ENCODE measurements around the gene CHMP2B.

Gene CHMP2B

GRCh38 chr3:87199628-87200027, 27.5 kb upstream of the CHMP2B start:
- H3K27ac ChIP-seq (ENCODE audit: insufficient read depth, low read length, poor library complexity, severe bottlenecking), result no peak overlapping the region
- H3K4me3 ChIP-seq (ENCODE audit: insufficient read depth, low read depth, low read length, poor library complexity, severe bottlenecking), result no peak overlapping the region
- no peaks in the 10 kb centered on the region for H3K36me3 ChIP-seq (ENCODE audit: control insufficient read depth, insufficient read depth, low read length)
- H3K9me3 ChIP-seq (ENCODE audit: control insufficient read depth, low read length), result no peaks in the 10 kb centered on the region
- no peak for DNase-seq
- no peaks in the 10 kb centered on the region for H3K27me3 ChIP-seq (replicated peaks; ENCODE audit: control insufficient read depth, insufficient read depth, low read length, poor library complexity, severe bottlenecking)
- no peaks in the 10 kb centered on the region for H3K4me1 ChIP-seq (ENCODE audit: control insufficient read depth, insufficient read depth, low read length, poor library complexity, severe bottlenecking)

DNA sequence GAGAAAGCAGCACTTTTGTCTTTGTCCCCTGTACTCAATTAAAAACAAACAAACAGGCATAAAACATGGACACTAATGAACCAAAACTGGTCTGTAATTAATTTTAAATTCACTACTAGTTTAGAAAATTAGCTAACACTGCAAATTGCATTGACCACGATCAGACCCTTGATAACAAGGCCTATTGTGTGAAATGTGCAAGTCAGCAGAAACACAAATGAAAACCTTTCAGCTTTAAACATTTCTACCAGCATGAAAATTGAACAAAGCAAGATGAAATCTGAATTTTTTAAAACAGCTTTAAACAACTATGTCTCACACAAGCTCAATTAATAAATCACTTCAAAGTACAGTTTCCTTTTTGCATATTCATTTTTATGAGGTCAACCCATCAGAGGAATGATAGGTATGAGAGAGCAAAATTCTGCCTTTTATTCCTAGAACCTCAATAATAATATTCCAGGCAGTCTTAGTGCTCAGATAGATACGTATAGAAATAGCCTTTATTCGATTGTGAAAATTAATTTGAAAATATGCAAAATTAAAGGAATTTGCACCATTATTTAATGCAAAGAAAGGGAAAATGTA, 27.0 kb upstream of the CHMP2B start:
- H3K27ac ChIP-seq (ENCODE audit: insufficient read depth, low read length, poor library complexity, severe bottlenecking), result no peak overlapping the region
- DNase-seq, result no peak
- no peak overlapping the region for H3K4me3 ChIP-seq (ENCODE audit: insufficient read depth, low read depth, low read length, poor library complexity, severe bottlenecking)
- no peaks in the 10 kb centered on the region for H3K4me1 ChIP-seq (ENCODE audit: control insufficient read depth, insufficient read depth, low read length, poor library complexity, severe bottlenecking)
- H3K36me3 ChIP-seq (ENCODE audit: control insufficient read depth, insufficient read depth, low read length), result no peaks in the 10 kb centered on the region
- H3K27me3 ChIP-seq (replicated peaks; ENCODE audit: control insufficient read depth, insufficient read depth, low read length, poor library complexity, severe bottlenecking), result no peaks in the 10 kb centered on the region
- H3K9me3 ChIP-seq (ENCODE audit: control insufficient read depth, low read length), result no peaks in the 10 kb centered on the region

GRCh38 chr3:87201727-87202126, 25.4 kb upstream of the CHMP2B start:
- no peak for DNase-seq
- Histone ChIP-seq H3K4me1 (ENCODE audit: control insufficient read depth, insufficient read depth, low read length, poor library complexity, severe bottlenecking) (no peaks in the 10 kb centered on the region), H3K36me3 (ENCODE audit: control insufficient read depth, insufficient read depth, low read length) (no peaks in the 10 kb centered on the region), H3K27ac (ENCODE audit: insufficient read depth, low read length, poor library complexity, severe bottlenecking) (no peak overlapping the region), H3K27me3 (replicated peaks; ENCODE audit: control insufficient read depth, insufficient read depth, low read length, poor library complexity, severe bottlenecking) (no peaks in the 10 kb centered on the region), H3K9me3 (ENCODE audit: control insufficient read depth, low read length) (no peaks in the 10 kb centered on the region), H3K4me3 (ENCODE audit: insufficient read depth, low read depth, low read length, poor library complexity, severe bottlenecking) (no peak overlapping the region)

- no peaks in the 10 kb centered on the region for H3K27me3 ChIP-seq (replicated peaks; ENCODE audit: control insufficient read depth, insufficient read depth, low read length, poor library complexity, severe bottlenecking)
- no peaks in the 10 kb centered on the region for H3K9me3 ChIP-seq (ENCODE audit: control insufficient read depth, low read length)
- no peak overlapping the region for H3K27ac ChIP-seq (ENCODE audit: insufficient read depth, low read length, poor library complexity, severe bottlenecking)
- DNase-seq, result no peak
- H3K4me3 ChIP-seq (ENCODE audit: insufficient read depth, low read depth, low read length, poor library complexity, severe bottlenecking), result no peak overlapping the region
- H3K36me3 ChIP-seq (ENCODE audit: control insufficient read depth, insufficient read depth, low read length), result no peaks in the 10 kb centered on the region
- no peaks in the 10 kb centered on the region for H3K4me1 ChIP-seq (ENCODE audit: control insufficient read depth, insufficient read depth, low read length, poor library complexity, severe bottlenecking)
These were observed 23.3 kb upstream of the CHMP2B start for GRCh38 chr3:87203809-87204208.

- H3K4me1 ChIP-seq (ENCODE audit: control insufficient read depth, insufficient read depth, low read length, poor library complexity, severe bottlenecking), result no peaks in the 10 kb centered on the region
- no peak overlapping the region for H3K4me3 ChIP-seq (ENCODE audit: insufficient read depth, low read depth, low read length, poor library complexity, severe bottlenecking)
- DNase-seq, result no peak
- H3K36me3 ChIP-seq (ENCODE audit: control insufficient read depth, insufficient read depth, low read length), result no peaks in the 10 kb centered on the region
- H3K27ac ChIP-seq (ENCODE audit: insufficient read depth, low read length, poor library complexity, severe bottlenecking), result no peak overlapping the region
- H3K9me3 ChIP-seq (ENCODE audit: control insufficient read depth, low read length), result no peaks in the 10 kb centered on the region
- no peaks in the 10 kb centered on the region for H3K27me3 ChIP-seq (replicated peaks; ENCODE audit: control insufficient read depth, insufficient read depth, low read length, poor library complexity, severe bottlenecking)
These were observed 21.0 kb upstream of the CHMP2B start for GRCh38 chr3:87206070-87206469.

GRCh38 chr3:87206635-87207034, 20.5 kb upstream of the CHMP2B start:
- H3K4me3 ChIP-seq (ENCODE audit: insufficient read depth, low read depth, low read length, poor library complexity, severe bottlenecking), result no peak overlapping the region
- H3K9me3 ChIP-seq (ENCODE audit: control insufficient read depth, low read length), result no peaks in the 10 kb centered on the region
- no peak for DNase-seq
- H3K36me3 ChIP-seq (ENCODE audit: control insufficient read depth, insufficient read depth, low read length), result no peaks in the 10 kb centered on the region
- H3K27ac ChIP-seq (ENCODE audit: insufficient read depth, low read length, poor library complexity, severe bottlenecking), result no peak overlapping the region
- H3K27me3 ChIP-seq (replicated peaks; ENCODE audit: control insufficient read depth, insufficient read depth, low read length, poor library complexity, severe bottlenecking), result no peaks in the 10 kb centered on the region
- no peaks in the 10 kb centered on the region for H3K4me1 ChIP-seq (ENCODE audit: control insufficient read depth, insufficient read depth, low read length, poor library complexity, severe bottlenecking)

DNA sequence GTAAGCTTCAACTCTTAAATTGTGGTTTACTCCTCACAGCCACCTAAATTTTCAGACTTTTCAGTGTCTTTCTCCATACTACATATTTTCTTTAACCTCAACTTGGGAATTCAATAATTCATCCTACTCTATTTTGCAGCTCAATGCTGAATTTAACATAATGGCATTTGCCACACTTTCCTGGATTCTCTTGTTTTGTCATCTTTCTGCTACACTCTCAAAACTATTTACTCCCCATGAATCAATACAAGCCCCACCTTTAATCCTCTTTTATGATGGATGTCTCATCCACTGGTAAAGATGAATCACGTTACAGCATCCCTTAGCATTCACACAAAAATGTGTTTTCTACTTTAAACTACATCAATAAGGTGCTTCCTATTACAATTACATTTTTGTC, 19.6 kb upstream of the CHMP2B start:
- no peaks in the 10 kb centered on the region for H3K27me3 ChIP-seq (replicated peaks; ENCODE audit: control insufficient read depth, insufficient read depth, low read length, poor library complexity, severe bottlenecking)
- no peaks in the 10 kb centered on the region for H3K4me1 ChIP-seq (ENCODE audit: control insufficient read depth, insufficient read depth, low read length, poor library complexity, severe bottlenecking)
- H3K4me3 ChIP-seq (ENCODE audit: insufficient read depth, low read depth, low read length, poor library complexity, severe bottlenecking), result no peak overlapping the region
- DNase-seq, result no peak
- H3K36me3 ChIP-seq (ENCODE audit: control insufficient read depth, insufficient read depth, low read length), result no peaks in the 10 kb centered on the region
- H3K9me3 ChIP-seq (ENCODE audit: control insufficient read depth, low read length), result no peaks in the 10 kb centered on the region
- no peak overlapping the region for H3K27ac ChIP-seq (ENCODE audit: insufficient read depth, low read length, poor library complexity, severe bottlenecking)

DNA sequence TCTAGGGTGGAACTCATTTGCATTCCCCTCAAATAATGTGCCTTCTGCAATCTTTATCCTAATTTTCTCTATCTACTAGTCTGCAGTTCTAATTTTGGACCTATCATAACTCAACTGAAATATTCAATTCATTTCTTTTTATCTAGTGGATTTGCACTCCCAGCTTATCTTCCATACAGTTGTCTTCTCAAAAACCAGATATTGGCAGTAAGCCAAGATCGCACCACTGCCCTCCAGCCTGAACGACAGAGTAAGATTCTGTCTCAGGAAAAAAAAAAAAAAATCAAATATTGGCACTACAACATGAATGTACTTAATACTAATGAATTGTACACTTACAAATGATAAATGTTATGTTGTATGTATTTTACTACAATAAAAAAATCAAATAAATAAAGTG, 18.0 kb upstream of the CHMP2B start:
- Histone ChIP-seq H3K9me3 (ENCODE audit: control insufficient read depth, low read length) (no peaks in the 10 kb centered on the region), H3K36me3 (ENCODE audit: control insufficient read depth, insufficient read depth, low read length) (no peaks in the 10 kb centered on the region), H3K27ac (ENCODE audit: insufficient read depth, low read length, poor library complexity, severe bottlenecking) (no peak overlapping the region), H3K4me3 (ENCODE audit: insufficient read depth, low read depth, low read length, poor library complexity, severe bottlenecking) (no peak overlapping the region), H3K4me1 (ENCODE audit: control insufficient read depth, insufficient read depth, low read length, poor library complexity, severe bottlenecking) (no peaks in the 10 kb centered on the region), H3K27me3 (replicated peaks; ENCODE audit: control insufficient read depth, insufficient read depth, low read length, poor library complexity, severe bottlenecking) (no peaks in the 10 kb centered on the region)
- DNase-seq, result no peak

GRCh38 chr3:87218560-87218959, 8.5 kb upstream of the CHMP2B start:
- Histone ChIP-seq H3K9me3 (ENCODE audit: control insufficient read depth, low read length) (no peaks in the 10 kb centered on the region), H3K27ac (ENCODE audit: insufficient read depth, low read length, poor library complexity, severe bottlenecking) (no peak overlapping the region), H3K4me1 (ENCODE audit: control insufficient read depth, insufficient read depth, low read length, poor library complexity, severe bottlenecking) (no peaks in the 10 kb centered on the region), H3K27me3 (replicated peaks; ENCODE audit: control insufficient read depth, insufficient read depth, low read length, poor library complexity, severe bottlenecking) (peaks cover 3% of the 10 kb centered on the region), H3K4me3 (ENCODE audit: insufficient read depth, low read depth, low read length, poor library complexity, severe bottlenecking) (no peak overlapping the region), H3K36me3 (ENCODE audit: control insufficient read depth, insufficient read depth, low read length) (no peaks in the 10 kb centered on the region)
- no peak for DNase-seq

- Histone ChIP-seq H3K27me3 (replicated peaks; ENCODE audit: control insufficient read depth, insufficient read depth, low read length, poor library complexity, severe bottlenecking) (peaks cover 3% of the 10 kb centered on the region), H3K9me3 (ENCODE audit: control insufficient read depth, low read length) (no peaks in the 10 kb centered on the region), H3K27ac (ENCODE audit: insufficient read depth, low read length, poor library complexity, severe bottlenecking) (no peak overlapping the region), H3K4me1 (ENCODE audit: control insufficient read depth, insufficient read depth, low read length, poor library complexity, severe bottlenecking) (no peaks in the 10 kb centered on the region), H3K36me3 (ENCODE audit: control insufficient read depth, insufficient read depth, low read length) (no peaks in the 10 kb centered on the region), H3K4me3 (ENCODE audit: insufficient read depth, low read depth, low read length, poor library complexity, severe bottlenecking) (no peak overlapping the region)
- no peak for DNase-seq
These were observed 7.5 kb upstream of the CHMP2B start for GRCh38 chr3:87219611-87220010.

Measured in effector memory CD4-positive, alpha-beta T cell (primary cell).